Measurements from ENCODE around the gene ARHGAP10.
"Not testable (repeated sequence)": the region's sequence is repeated elsewhere in the genome, so short reads cannot be mapped to it uniquely, and the experiment has no call there.

Gene ARHGAP10

DNA sequence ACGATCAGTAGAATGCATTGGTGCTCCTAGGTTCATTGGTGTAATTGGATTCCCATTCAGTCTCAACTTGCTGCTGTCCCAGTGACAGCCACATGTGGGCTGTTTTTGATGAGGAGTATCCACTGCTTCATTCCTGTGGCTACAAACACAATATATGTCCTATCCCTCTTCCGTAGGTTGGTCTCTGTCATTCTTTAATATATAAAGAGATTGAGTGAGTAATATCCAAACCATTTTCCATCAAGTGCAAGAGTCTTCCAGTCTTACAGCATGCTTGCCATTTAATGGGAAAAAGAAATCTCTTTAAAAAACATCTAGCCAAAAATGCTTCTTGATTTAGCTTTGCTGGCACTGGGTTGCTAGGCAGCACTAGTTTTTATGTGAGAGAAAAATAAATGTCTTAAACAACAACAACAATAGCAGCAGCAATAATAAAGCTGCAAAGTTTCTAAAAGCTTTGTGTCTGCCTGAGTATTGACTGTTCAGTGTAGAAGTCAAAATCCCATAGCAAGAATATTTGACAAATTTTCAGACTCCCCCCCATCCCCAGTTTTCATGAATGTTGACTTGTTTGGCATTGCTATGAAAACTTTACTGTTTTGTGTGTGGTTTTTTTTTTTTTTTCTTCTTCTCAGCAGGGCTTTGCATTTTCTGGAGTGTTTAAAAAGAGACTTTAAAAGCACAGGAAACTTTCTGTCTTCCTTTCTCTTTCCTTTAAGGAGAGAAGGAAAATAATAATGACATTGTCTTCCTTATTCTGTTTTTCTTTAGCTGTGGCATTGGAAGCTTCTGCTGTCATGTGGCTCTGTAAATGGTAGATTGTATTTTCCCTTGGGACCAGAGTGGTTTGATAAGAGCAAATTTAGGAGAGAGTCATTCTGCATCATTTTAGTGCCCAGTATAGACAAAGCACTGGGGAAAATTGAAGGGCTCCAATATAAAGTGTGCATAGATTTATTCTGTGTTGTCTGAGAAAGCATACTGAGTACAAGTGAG lies 244.3 kb downstream of the ARHGAP10 start:
- in situ Hi-C loops (cut with MboI; ENCODE audit: low sequenced_read_pairs) = no loop called here

DNA sequence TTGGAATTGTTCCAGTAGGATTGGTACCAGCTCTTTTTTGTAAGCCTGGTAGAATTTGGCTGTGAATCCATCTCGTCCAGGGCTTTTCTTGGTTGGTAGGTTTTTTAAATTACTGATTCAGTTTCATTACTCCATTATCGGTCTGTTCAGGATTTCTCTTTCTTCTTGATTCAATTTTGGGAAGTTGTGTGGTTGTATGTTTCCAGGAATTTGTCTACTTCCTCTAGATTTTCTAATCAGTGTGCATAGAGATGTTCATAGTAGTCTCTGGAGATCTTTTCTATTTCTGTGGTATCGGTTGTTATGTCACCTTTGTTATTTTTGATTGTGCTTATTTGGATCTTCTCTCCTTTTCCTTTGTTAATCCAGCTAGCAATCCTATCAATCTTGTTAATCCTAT lies 248.7 kb downstream of the ARHGAP10 start:
- in situ Hi-C loops (cut with MboI; ENCODE audit: low sequenced_read_pairs) = no loop called here

DNA sequence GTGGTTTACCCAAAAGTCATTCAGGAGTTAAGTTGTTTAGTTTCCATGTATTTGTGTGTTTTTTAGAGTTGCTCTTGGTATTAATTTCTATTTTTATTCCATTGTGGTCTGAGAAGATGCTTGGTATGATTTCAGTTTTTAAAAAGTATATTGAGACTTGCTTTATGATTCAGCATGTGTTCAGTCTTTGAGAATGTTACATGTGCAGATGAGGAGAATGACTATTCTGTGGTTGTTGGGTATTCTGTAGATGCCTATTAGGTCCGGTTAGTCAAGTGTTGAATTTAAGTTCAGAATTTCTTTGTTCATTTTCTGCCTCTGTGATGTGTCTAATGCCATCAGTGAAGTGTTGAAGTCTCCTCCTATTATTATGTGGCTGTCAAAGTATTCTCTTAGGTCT lies 249.4 kb downstream of the ARHGAP10 start:
- in situ Hi-C loops (cut with MboI; ENCODE audit: low sequenced_read_pairs) = no loop called here

DNA sequence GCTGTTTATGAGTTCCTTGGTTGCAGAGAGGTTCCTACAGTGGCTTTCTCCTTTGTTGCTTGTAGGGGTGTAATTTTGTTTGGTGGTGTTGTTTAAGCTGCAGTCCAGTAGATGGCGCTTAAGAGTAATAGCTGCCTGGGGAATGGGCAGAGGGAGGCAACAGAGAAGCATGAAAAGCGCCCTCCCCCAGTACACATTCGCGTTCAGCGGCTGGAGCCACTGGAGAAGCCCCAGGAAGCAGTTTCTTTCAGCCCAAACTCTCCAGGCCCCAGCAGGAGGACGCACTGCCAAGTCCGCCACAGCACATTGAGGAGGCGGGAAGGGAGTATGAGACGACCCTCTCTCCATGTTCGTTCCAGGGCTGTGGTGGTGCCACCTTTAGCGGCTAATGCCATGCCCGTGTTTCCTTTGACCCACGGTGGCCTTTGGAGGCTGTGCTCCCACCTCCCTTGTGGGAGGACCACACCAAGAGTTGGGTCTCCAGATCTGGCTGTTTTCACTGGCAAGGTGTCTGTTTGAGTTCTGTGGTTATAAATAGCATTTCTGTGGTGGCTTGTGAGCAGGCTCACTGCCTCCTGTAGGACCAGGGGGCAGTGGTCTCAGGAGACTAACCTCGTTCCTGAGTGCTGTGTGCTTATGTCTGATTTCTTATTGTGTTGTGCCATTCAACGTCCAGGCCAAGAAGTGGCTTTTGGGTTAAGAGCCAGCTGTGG lies 252.3 kb downstream of the ARHGAP10 start:
- in situ Hi-C loops (cut with MboI; ENCODE audit: low sequenced_read_pairs) = no loop called here

DNA sequence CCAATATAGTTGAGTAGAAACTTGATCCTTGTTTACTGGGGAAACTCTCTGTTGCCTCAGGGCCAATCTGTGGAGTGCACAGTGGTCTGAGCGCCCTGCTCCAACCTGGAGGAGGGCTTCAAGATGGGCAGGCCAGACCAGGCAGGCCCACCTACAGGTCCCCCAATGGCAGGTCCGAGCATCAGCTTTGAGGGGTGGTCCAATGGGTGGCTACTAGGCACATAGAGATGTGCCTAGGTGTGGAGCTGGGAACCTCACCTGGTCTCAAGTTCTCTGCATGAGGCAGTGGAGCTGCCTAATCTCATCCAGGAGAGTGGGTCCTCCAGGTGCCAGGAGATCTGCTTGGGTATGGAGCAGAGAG lies 252.9 kb downstream of the ARHGAP10 start:
- in situ Hi-C loops (cut with MboI; ENCODE audit: low sequenced_read_pairs) = no loop called here

DNA sequence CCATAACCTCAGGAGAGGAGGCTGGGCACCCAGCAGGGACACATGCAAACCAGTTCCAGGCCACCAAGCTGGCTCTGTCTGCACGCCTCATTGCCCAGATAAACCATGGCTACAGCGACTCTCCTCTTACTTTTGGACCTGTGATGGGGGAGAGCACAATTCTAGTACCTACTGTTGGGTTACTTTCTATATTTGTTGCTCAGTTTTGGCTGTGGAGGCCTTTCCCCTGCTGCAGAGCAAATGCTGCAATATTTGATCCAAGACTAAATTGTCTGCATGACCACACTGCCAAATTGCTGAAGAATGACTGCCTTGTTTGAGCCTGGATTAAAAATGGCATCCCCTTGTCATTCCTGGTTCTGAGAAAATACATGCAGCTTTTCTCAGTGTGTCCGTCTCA lies 253.5 kb downstream of the ARHGAP10 start:
- in situ Hi-C loops (cut with MboI; ENCODE audit: low sequenced_read_pairs) = no loop called here

DNA sequence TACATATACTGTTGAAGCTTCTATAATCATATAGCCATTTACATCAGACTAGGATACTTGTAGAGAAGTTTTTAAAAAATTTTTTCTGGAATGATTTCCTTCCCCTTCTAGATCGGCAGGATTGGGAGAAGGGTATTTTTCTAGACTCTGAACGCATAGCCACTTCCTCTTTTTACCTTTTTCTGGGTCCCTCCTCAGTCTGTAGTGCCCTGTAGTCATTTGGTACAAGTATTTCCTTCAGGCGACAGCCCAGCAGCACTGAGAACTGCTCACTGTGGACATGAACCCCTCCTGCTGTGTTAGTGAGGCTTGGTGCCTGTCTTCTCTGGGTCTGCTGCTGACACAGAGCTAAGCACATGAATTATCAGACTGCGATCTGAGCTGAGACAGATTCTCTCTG lies 255.4 kb downstream of the ARHGAP10 start:
- in situ Hi-C loops (cut with MboI; ENCODE audit: low sequenced_read_pairs) = no loop called here

DNA sequence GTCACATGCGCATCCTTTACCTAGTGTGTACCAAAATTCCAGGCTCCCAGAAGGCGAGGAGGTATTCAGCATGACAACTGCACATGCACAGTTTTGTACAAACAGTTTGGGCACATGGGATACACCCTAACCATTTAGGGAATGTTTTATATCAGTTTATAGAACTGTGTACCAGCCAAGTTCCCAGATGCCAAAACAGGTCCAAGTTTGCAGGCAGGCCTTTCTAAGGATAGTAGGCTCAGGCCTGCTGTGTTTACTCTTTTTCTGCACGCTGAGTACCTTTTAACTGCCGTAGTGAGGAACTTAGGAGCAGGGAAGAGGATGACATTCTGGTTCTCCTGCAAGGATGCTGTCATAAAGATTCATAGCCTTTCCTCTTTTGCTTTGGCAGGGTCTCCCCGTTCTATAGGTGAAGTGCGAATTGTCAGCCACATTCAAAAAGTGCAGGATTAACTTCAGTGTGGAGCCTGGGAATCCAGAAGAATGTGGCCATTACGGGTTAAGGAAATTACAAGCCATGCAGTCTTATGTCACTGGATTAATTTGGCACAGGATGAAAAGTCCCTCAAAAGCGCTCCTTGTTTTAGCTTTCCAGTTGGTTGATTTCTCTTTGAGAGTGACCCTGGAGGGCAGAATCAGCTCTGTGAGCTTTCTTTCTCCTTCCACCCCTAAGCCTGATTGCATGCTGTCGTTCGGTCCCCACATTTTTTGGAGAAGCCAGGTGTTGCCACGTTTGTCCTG lies 259.8 kb downstream of the ARHGAP10 start:
- in situ Hi-C loops (cut with MboI; ENCODE audit: low sequenced_read_pairs) = no loop called here

DNA sequence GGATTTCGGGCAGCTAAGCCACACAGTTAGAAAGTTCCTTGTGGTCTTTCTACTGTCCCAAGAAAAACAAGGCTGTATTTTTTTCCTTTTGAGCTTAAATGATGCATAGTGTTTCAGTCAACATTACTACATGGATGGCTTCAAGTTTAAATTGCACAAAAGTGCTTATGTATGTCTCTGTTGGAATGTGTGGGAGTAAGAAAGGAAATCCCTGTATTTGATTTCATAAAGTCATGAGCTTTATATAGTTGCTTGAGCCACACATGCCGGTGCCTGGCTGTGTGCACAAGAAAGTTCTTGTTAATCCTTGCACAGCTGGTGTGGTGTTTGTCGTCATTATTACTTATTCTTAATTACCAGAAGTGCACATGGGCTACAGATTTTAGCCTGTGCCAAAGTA lies 262.2 kb downstream of the ARHGAP10 start:
- in situ Hi-C loops (cut with MboI; ENCODE audit: low sequenced_read_pairs) = no loop called here

DNA sequence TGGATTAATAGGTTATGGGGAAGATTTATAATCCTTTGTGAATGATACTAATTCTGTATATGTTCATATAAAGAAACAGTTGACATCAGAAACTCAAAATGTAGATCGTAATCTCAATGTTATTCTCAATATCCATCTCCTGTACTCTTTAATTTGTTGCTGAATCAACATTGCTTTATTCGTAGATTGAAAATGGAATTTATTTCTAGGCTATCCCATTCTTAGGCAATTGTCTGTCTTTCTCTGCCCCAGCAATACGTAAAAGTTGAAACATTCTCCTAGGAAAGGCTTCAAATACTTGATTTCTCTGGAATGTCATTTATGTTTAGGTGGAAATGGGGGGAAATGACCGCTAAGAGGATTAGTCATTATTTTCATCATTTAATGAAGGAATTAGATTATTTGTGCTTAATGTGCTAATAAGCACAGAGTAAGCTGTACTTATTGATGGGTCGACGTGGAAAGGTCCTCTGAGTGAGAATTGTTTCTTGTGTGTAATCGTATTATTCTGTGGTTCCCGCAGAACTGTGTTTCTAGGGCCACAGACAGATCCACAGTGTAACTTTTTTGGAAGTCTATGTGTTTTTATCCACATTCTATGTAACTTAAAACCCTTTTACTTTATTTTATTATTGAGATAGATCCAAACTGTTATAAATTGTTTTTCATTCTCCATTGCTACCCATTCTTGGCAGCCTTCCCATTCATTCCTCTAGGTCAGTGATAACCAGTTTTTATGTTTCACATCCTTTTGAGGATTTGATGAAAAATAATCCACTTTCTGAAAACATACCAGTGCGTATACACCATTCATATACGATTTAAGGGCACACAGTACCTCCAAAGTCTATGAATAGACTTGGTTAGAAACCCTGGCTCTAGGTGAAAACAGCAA lies 262.9 kb downstream of the ARHGAP10 start:
- in situ Hi-C loops (cut with MboI; ENCODE audit: low sequenced_read_pairs) = no loop called here

DNA sequence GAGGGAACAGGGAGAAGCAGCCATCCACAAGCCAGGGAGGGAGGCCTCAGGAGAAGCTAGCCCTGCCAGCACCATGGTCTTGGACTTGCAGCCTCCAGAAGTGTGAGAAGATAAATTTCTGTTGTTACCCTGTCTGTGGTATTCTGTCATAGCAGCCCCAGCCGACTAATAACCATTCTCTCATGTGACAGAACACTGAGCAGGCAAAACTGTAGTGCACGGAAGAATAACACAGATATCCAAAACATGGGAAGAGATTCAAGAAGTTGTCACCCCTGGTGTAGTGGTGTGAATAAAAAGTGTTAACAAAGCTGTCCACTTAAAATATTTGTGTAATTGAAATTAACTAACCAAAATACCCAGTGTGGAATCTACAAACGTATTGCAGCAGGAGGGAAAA lies 265.0 kb downstream of the ARHGAP10 start:
- in situ Hi-C loops (cut with MboI; ENCODE audit: low sequenced_read_pairs) = no loop called here

DNA sequence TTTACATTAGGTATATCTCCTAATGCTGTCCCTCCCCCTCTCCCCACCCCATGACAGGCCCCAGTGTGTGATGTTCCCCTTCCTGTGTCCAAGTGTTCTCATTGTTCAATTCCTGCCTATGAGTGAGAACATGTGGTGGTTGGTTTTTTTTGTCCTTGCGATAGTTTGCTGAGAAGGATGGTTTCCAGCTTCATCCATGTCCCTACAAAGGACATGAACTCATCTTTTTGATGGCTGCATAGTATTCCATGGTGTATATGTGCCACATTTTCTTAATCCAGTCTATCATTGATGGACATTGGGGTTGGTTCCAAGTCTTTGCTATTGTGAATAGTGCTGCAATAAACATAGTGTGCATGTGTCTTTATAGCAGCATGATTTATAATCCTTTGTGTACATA lies 268.1 kb downstream of the ARHGAP10 start:
- in situ Hi-C loops (cut with MboI; ENCODE audit: low sequenced_read_pairs) = not testable (repeated sequence)

DNA sequence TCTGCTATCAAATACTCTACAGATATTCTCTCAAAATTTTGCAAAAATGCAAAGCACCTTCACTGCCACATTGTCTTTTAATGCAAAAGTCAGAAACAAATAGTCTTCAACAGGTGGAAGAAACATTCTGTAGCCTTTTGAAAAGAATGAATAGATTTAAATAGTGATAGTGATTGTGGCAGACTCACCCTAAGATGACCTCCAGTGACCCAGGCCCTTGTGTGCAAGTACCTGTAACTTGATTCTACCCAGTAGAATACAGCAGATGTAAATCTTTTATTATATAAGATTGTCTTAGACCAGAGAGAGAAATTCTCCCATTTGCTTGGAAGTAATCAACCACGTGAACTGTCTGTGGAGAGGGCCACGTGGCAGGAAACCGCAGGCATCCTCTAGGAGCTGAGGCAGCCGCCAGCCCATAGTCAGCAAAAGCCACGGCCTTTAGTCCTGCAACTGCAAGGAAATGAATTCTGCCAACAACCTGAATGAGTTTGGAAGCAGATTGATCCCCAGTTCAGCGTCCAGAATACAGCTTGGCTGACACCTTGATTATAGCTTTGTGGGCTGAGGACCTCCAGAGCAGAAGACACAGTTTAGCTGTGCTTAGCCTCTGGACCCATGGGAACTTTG lies 272.5 kb downstream of the ARHGAP10 start:
- in situ Hi-C loops (cut with MboI; ENCODE audit: low sequenced_read_pairs) = no loop called here

DNA sequence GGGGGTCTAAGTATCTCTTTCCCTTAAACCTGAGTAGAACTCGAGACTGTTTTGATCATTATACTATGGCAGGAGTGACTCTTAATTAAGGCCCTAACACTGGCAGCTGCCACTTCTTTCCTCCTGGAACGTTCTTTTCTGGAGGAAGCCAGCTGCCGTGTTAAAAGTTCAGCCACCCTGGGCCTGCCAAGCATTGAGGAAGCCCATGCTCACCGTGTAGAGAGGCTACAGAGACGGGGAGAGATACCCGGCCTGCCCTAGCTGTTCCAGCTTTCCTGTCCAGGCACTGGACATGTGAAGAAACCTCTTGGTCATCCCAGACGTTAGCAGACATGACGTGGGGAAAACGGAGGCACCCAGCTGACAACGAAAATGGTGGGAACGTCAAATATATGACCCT lies 274.1 kb downstream of the ARHGAP10 start:
- in situ Hi-C loops (cut with MboI; ENCODE audit: low sequenced_read_pairs) = no loop called here

DNA sequence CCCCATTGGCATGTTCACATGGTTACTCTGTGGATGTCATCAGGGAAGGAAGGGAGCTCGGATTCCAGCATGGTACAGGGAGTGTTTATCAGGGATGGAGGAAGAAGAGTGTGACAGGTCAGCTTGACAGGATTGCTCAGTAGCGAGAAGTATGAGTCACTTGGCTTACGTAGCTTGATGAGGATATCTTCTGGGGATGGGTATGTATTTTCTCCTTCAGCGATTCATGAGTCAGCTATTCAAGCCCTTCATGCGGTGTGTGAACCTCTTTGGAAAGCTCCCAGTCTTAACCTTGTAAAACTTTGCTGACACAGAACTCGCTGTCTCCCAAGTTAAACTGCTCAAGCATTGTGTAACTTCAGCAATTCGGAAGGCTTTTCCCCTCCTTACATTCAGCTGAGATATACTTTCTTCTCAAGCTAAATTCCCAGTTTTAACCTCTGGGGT lies 275.4 kb downstream of the ARHGAP10 start:
- in situ Hi-C loops (cut with MboI; ENCODE audit: low sequenced_read_pairs) = no loop called here

DNA sequence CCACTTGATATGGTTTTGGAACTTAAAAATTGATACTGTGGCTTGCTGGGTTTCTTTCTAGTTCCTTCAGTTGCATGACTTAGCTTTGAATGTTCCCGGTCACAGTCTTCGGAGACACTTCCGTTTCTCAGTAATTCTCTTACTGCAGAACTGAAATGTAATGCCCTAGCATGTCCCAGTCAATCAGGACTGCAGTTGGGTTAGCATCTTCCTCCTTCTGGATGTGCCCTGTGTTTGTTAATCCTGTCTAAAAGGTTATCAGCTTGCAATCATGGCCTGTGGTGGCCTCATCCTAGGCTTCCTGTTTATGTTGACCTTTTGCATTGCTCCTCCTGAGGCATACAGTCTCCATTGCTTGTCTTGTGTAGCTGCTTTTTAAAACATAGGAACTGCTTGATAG lies 275.9 kb downstream of the ARHGAP10 start:
- in situ Hi-C loops (cut with MboI; ENCODE audit: low sequenced_read_pairs) = no loop called here

DNA sequence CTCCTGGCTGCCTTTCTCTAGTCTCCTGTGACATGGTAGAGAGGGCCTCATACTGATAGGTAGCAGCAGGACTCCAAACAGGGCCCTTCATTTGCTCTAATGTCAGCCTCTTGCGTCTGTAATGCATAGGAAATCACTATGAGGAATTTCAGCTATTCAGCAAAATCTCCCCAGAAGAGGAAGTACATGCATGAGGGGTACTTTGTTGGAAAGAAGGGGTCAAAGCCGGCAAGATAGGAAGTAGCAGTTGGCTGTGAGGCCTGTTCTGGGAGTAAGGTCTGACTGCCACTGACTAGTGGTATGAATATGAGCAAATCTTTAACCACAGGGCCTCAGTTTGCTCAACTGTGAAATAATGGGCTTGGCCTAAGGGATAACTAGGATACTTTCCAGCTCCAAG lies 283.2 kb downstream of the ARHGAP10 start:
- in situ Hi-C loops (cut with MboI; ENCODE audit: low sequenced_read_pairs) = no loop called here

DNA sequence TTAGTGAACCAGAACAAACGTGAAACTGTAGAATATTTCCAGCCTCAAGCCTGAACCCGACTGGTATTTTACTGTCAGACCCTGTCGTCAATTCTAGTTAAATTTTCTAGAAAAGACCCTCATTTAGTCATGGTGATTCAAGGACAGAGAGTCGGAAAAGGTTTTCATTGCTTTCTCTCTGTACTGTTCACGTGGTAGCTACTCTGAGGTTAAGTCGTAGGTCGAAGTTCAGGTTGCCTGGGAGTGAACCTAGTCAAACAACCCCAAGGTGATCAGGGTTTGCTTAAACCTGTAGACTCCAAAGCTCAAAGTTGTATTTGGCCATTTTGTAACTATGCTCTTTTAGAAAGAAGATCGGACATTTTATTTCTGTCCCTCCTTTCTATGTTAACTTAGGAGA lies 283.6 kb downstream of the ARHGAP10 start:
- in situ Hi-C loops (cut with MboI; ENCODE audit: low sequenced_read_pairs) = no loop called here

DNA sequence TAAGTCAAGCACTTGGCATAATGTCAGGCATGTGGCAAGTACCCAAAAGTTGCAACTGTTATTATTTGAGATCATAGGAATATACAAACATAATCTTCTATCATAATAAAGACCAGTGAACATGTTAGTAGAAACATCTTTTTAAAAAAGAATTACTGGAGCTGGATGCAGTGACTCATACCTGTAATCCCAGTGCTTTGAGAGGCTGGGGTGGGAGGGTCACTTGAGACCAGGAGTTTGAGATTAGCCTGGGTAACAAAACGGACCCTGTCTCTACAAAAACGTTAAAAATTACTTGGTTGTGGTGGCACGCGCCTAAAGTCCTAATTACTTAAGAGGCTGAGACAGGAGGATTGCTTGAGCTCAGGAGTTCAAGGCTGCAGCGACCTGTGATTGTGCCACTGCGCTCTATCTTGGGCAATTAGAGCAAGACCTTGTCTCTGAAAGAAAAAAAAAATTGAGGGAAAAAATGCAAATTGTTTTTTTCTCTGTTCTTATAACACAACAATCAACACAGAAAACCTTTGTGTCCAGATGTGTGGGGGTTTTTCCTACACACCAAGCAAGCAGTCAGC lies 284.3 kb downstream of the ARHGAP10 start:
- in situ Hi-C loops (cut with MboI; ENCODE audit: low sequenced_read_pairs) = no loop called here

DNA sequence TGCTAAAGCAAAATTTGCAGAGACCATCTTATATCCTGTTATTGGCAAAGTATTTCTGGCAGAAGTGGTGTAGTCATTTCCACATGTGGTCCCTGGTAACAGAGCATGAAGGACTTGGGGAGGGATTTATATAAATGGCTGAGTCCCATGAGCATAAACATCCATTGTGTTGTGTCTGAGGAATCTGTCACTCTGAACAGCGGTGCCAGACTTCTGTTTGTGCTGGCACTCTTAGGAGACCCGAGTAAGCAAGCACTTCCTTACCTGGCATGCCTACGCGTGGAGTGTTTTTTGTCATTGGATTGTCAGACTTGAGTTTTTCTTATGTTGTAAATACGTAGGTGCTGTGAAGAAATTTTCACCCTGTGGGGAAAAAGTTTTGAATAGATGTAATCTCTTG lies 285.9 kb downstream of the ARHGAP10 start:
- in situ Hi-C loops (cut with MboI; ENCODE audit: low sequenced_read_pairs) = no loop called here
